ENCODE data around the gene GRIK5. TPM values are rescaled to one million over a fixed set of nuclear protein-coding genes. Genes with fewer than 3 reads are reported as not detected.

GRIK5 gene
- total RNA-seq, 1 donor from 2014 or later, result 3.8 TPM

DNA sequence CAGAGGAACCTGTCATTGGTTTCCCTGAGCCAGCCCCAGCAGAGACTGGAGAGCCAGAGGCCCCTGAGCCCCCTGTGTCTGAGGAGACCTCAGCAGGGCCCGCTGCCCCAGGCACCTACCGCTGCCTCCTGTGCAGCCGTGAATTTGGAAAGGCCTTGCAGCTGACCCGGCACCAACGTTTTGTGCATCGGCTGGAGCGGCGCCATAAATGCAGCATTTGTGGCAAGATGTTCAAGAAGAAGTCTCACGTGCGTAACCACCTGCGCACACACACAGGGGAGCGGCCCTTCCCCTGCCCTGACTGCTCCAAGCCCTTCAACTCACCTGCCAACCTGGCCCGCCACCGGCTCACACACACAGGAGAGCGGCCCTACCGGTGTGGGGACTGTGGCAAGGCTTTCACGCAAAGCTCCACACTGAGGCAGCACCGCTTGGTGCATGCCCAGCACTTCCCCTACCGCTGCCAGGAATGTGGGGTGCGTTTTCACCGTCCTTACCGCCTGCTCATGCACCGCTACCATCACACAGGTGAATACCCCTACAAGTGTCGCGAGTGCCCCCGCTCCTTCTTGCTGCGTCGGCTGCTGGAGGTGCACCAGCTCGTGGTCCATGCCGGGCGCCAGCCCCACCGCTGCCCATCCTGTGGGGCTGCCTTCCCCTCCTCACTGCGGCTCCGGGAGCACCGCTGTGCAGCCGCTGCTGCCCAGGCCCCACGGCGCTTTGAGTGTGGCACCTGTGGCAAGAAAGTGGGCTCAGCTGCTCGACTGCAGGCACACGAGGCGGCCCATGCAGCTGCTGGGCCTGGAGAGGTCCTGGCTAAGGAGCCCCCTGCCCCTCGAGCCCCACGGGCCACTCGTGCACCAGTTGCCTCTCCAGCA is 10.1 kb upstream of the GRIK5 start:
- H3K36me3 Mint-ChIP-seq (ENCODE audit: low read depth), result peaks cover 15% of the 10 kb centered on the region
- peak overlapping the region; percentile 41 for H3K4me3 Mint-ChIP-seq
- no peaks in the 10 kb centered on the region for H3K9me3 Mint-ChIP-seq
- TF ChIP-seq, protein P1, sequence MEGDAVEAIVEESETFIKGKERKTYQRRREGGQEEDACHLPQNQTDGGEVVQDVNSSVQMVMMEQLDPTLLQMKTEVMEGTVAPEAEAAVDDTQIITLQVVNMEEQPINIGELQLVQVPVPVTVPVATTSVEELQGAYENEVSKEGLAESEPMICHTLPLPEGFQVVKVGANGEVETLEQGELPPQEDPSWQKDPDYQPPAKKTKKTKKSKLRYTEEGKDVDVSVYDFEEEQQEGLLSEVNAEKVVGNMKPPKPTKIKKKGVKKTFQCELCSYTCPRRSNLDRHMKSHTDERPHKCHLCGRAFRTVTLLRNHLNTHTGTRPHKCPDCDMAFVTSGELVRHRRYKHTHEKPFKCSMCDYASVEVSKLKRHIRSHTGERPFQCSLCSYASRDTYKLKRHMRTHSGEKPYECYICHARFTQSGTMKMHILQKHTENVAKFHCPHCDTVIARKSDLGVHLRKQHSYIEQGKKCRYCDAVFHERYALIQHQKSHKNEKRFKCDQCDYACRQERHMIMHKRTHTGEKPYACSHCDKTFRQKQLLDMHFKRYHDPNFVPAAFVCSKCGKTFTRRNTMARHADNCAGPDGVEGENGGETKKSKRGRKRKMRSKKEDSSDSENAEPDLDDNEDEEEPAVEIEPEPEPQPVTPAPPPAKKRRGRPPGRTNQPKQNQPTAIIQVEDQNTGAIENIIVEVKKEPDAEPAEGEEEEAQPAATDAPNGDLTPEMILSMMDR (conservative IDR thresholded peaks at IDR 0.05), result no peak
- no peak overlapping the region for H3K27ac Mint-ChIP-seq (ENCODE audit: unreplicated experiment)
- no peak for DNase-seq (ENCODE audit: low read depth, low spot score)
- H3K27me3 Mint-ChIP-seq (ENCODE audit: low read depth), result no peaks in the 10 kb centered on the region
- peaks cover 36% of the 10 kb centered on the region for H3K4me1 Mint-ChIP-seq

DNA sequence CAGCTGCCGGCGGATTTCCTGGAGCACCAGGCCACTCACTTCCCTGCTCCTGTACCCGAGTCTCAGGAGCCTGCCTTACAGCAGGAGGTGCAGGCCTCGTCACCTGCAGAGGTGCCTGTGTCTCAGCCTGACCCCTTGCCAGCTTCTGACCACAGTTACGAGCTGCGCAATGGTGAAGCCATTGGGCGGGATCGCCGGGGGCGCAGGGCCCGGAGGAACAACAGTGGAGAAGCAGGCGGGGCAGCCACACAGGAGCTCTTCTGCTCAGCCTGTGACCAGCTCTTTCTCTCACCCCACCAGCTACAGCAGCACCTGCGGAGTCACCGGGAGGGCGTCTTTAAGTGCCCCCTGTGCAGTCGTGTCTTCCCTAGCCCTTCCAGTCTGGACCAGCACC is 9.3 kb upstream of the GRIK5 start:
- H3K36me3 Mint-ChIP-seq (ENCODE audit: low read depth), result peaks cover 15% of the 10 kb centered on the region
- no peak overlapping the region for H3K27ac Mint-ChIP-seq (ENCODE audit: unreplicated experiment)
- H3K9me3 Mint-ChIP-seq, result no peaks in the 10 kb centered on the region

DNA sequence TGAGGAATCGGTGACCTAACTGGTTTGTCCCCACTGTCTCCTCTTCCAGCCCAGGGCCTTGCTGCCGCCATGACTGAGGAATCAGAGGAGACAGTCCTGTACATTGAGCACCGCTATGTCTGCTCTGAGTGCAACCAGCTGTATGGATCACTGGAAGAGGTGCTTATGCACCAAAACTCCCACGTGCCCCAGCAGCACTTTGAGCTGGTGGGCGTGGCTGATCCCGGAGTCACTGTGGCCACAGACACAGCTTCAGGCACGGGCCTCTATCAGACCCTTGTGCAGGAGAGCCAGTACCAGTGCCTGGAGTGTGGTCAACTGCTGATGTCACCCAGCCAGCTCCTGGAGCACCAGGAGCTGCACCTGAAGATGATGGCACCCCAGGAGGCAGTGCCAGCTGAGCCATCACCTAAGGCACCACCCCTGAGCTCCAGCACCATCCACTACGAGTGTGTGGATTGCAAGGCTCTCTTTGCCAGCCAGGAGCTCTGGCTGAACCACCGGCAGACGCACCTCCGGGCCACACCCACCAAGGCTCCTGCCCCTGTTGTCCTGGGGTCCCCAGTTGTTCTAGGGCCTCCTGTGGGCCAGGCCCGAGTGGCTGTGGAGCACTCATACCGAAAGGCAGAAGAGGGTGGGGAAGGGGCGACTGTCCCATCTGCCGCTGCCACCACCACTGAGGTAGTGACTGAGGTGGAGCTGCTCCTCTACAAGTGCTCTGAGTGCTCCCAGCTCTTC is 8.7 kb upstream of the GRIK5 start:
- no peaks in the 10 kb centered on the region for H3K27me3 Mint-ChIP-seq (ENCODE audit: low read depth)
- H3K36me3 Mint-ChIP-seq (ENCODE audit: low read depth), result peaks cover 13% of the 10 kb centered on the region
- H3K4me1 Mint-ChIP-seq, result peaks cover 40% of the 10 kb centered on the region
- no peaks in the 10 kb centered on the region for H3K9me3 Mint-ChIP-seq
- TF ChIP-seq, protein P1 (conservative IDR thresholded peaks at IDR 0.05), result no peak
- peak overlapping the region; percentile 93 for H3K4me3 Mint-ChIP-seq
- DNase-seq (ENCODE audit: low read depth, low spot score), result no peak
- no peak overlapping the region for H3K27ac Mint-ChIP-seq (ENCODE audit: unreplicated experiment)

More for the DNA sequence above, 9.3 kb upstream of the GRIK5 start:
- H3K4me1 Mint-ChIP-seq, result peaks cover 40% of the 10 kb centered on the region
- DNase-seq (ENCODE audit: low read depth, low spot score), result no peak
- no peaks in the 10 kb centered on the region for H3K27me3 Mint-ChIP-seq (ENCODE audit: low read depth)
- peak overlapping the region; percentile 34 for H3K4me3 Mint-ChIP-seq
- TF ChIP-seq, protein P1 (conservative IDR thresholded peaks at IDR 0.05), result no peak

DNA sequence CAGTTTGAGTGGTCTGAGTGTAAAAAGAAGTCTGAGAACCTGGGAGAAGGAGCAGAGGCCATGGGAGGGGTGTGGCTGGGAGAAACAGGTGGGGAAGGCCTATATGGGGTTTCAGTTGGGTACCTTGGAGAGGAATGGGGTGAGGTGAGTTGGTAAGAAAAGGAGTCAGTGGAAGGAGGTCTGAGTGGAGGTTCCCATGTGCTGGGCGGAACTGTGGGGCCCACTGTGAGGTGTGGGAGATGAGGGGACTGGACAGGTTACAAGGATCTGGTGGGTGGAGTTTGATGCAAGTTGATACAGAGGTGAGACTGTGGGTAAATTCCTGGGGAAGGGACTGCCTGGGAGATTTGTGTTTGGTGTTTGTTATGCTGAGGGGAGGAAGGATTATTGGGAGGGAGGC is 8.1 kb upstream of the GRIK5 start:
- TF ChIP-seq, protein P1 (conservative IDR thresholded peaks at IDR 0.05), result no peak
- Mint-ChIP-seq H3K36me3 (ENCODE audit: low read depth) (peaks cover 13% of the 10 kb centered on the region), H3K4me3 (peak overlapping the region; percentile 93), H3K27ac (ENCODE audit: unreplicated experiment) (no peak overlapping the region), H3K4me1 (peaks cover 40% of the 10 kb centered on the region), H3K9me3 (no peaks in the 10 kb centered on the region), H3K27me3 (ENCODE audit: low read depth) (no peaks in the 10 kb centered on the region)
- DNase-seq (ENCODE audit: low read depth, low spot score), result no peak

DNA sequence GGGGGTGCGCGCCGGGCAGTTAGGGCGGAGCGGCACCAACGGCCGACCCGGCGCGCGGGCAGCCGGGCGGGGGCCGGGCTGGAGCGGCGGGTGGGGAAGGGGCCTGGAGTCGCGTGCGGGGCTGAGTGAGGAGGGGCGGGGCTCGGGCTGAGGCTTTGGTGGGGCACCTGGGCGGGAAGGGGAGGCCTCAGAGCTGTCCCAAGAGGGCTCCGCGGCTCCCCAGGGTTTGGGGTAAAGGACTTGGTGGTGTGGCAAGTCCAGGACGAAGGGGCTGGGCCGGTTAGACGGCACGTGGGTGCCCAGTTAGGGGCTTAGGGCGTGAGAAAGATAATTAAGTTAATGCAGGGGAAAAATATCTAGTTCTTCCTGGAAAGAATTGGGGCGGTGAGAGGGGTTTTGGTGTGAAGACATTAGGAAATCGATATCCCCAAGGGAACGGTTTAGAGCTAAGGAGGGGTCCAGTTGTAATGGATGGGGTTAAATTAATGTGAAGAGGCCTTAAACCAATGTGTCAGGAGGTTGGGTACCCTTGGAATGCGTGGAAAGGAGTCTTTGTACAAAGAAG is 6.5 kb upstream of the GRIK5 start:
- TF ChIP-seq, protein P1 (conservative IDR thresholded peaks at IDR 0.05), result no peak
- Mint-ChIP-seq H3K4me1 (peaks cover 36% of the 10 kb centered on the region), H3K36me3 (ENCODE audit: low read depth) (peaks cover 6% of the 10 kb centered on the region), H3K9me3 (no peaks in the 10 kb centered on the region), H3K27me3 (ENCODE audit: low read depth) (peaks cover 6% of the 10 kb centered on the region), H3K4me3 (peak overlapping the region; percentile 93), H3K27ac (ENCODE audit: unreplicated experiment) (peak overlapping the region; percentile 87)
- DNase-seq (ENCODE audit: low read depth, low spot score), result no peak

Data from neural crest cell (in vitro differentiated cells).